ENCODE data around the gene DLK1.

DNA sequence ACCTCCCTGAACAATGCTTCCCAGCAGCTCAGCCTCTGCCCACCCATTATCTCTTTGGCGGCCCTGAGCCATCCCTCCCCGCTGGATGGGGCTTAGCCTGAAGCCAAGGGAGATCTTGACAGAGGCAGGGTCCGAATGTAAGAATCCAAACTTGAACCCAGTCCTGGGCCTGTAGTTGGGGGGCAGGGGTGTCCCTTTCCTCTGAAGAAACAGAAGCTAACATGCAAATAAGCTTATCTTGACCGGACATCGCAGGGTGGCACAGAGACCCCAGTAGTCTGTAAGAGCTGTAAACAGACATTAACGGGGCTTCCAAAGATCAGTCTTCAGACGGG is 6.0 kb downstream of the DLK1 start:
- TF ChIP-seq, protein P1, sequence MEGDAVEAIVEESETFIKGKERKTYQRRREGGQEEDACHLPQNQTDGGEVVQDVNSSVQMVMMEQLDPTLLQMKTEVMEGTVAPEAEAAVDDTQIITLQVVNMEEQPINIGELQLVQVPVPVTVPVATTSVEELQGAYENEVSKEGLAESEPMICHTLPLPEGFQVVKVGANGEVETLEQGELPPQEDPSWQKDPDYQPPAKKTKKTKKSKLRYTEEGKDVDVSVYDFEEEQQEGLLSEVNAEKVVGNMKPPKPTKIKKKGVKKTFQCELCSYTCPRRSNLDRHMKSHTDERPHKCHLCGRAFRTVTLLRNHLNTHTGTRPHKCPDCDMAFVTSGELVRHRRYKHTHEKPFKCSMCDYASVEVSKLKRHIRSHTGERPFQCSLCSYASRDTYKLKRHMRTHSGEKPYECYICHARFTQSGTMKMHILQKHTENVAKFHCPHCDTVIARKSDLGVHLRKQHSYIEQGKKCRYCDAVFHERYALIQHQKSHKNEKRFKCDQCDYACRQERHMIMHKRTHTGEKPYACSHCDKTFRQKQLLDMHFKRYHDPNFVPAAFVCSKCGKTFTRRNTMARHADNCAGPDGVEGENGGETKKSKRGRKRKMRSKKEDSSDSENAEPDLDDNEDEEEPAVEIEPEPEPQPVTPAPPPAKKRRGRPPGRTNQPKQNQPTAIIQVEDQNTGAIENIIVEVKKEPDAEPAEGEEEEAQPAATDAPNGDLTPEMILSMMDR (IDR thresholded peaks at IDR 0.05) = no peak
- TF ChIP-seq POLR2A (IDR thresholded peaks at IDR 0.05) (no peak), POLR2AphosphoS5 (IDR thresholded peaks at IDR 0.05; ENCODE audit: insufficient read depth in 1 of 2, low read depth in 1 of 2) (no peak)

All from vagina (tissue), 2 donors.